Thyroid gland (tissue), 4 donors: Measurements from ENCODE around the gene EML1.

ENCODE experiments used
- CTCF ChIP-seq, 6 experiments: fragments of 200-600 bp in 3 of 6; fragments of 450-650 bp in 3 of 6; sonication (generic) in 3 of 6; IDR thresholded peaks; one replicate each; pipeline ENCODE4 v1.5.1; 2016 to 2019; ENCODE audit warnings: antibody characterized with exemption in 6 of 6, mild to moderate bottlenecking in 2 of 6, inconsistent platforms in 1 of 6, moderate library complexity in 1 of 6
- POLR2A ChIP-seq, 2 donors: fragments of 450-650 bp; IDR thresholded peaks; one replicate each; pipeline ENCODE4 v1.6.1; 2017; ENCODE audit warnings: antibody characterized with exemption in 2 of 2, mild to moderate bottlenecking in 2 of 2, moderate library complexity in 1 of 2

GRCh38 chr14:99938376-99938775, 145.2 kb downstream of the EML1 start:
- no peak for TF ChIP-seq CTCF (IDR thresholded peaks at IDR 0.05)
- no peak for TF ChIP-seq POLR2A (IDR thresholded peaks at IDR 0.05)
